K562 (cell line): ENCODE results near the gene GGA3. TPM values are rescaled to one million over a fixed set of nuclear protein-coding genes. Genes with fewer than 3 reads are reported as not detected.
A peak's percentile ranks its signal among the peaks of the same experiment; 100 is the strongest.

Source experiments
- ATF3 ChIP-seq, 2 experiments: fragments of 450-650 bp in 1 of 2; sonication (generic) in 1 of 2; formaldehyde crosslinking in 1 of 2; IDR thresholded peaks in 1 of 2; conservative IDR thresholded peaks in 1 of 2; 2 replicates each; pipeline versions ENCODE4 v1.6.1 to v1.8.1; 2016 to 2023; ENCODE audit warnings: mild to moderate bottlenecking in 2 of 2, moderate library complexity in 2 of 2, inconsistent platforms in 1 of 2, missing genetic modification reagents in 1 of 2
- CEBPB ChIP-seq: fragments of 450-650 bp; IDR thresholded peaks from 2 replicates; pipeline ENCODE4 v1.6.1; 2016; ENCODE audit warnings: missing genetic modification characterization, missing compliant biosample characterization
- E2F5 ChIP-seq: sonication (generic); formaldehyde crosslinking; IDR thresholded peaks from 2 replicates; pipeline ENCODE4 v1.8.0; 2022; ENCODE audit warnings: mild to moderate bottlenecking, missing genetic modification reagents
- ELF1 ChIP-seq: fragments of 200-800 bp; sonication (Bioruptor generic); IDR thresholded peaks from 2 replicates; pipeline ENCODE4 v1.6.1; 2016; ENCODE audit warnings: missing genetic modification characterization, missing compliant biosample characterization
- GMEB1 ChIP-seq: fragments of 250-450 bp; sonication (Bioruptor Pico); IDR thresholded peaks from 2 replicates; pipeline ENCODE4 v1.4.0; 2020; ENCODE audit warnings: mild to moderate bottlenecking
- HCFC1 ChIP-seq: IDR thresholded peaks from 2 replicates; pipeline ENCODE4 v1.6.1; 2012; ENCODE audit warnings: low read depth, low read length, improper control_type of control experiment
- HOMEZ ChIP-seq: fragments of 250-450 bp; sonication (Bioruptor Pico); IDR thresholded peaks from 2 replicates; pipeline ENCODE4 v1.4.0; 2020; ENCODE audit warnings: mild to moderate bottlenecking, moderate library complexity
- ID3 ChIP-seq, 2 experiments: fragments of 250-450 bp in 1 of 2; fragments of 450-650 bp in 1 of 2; sonication (Bioruptor Pico) in 1 of 2; IDR thresholded peaks; 2 replicates each; pipeline versions ENCODE4 v1.6.1 to v1.8.0; 2016 to 2021; ENCODE audit warnings: mild to moderate bottlenecking in 2 of 2, moderate library complexity in 2 of 2, missing compliant biosample characterization in 1 of 2, missing genetic modification characterization in 1 of 2
- NBN ChIP-seq: fragments of 450-650 bp; IDR thresholded peaks from 2 replicates; pipeline ENCODE4 v1.6.1; 2016; ENCODE audit warnings: low read depth, mild to moderate bottlenecking
- PCBP1 ChIP-seq: fragments of 200-400 bp; formaldehyde crosslinking; IDR thresholded peaks from 2 replicates; pipeline ENCODE4 v1.6.1; 2018; ENCODE audit warnings: mild to moderate bottlenecking, low read depth, low read length; ENCODE audit not compliant: poor library complexity, severe bottlenecking
- RCOR1 ChIP-seq, 2 experiments: IDR thresholded peaks; 2 replicates each; pipeline ENCODE4 v1.6.1; 2012; ENCODE audit warnings: low read depth in 2 of 2, low read length in 2 of 2, borderline replicate concordance in 1 of 2, improper control_type of control experiment in 1 of 2
- TCF7 ChIP-seq: sonication (generic); IDR thresholded peaks from 2 replicates; pipeline ENCODE4 v1.6.1; 2016; ENCODE audit warnings: antibody characterized with exemption, borderline replicate concordance
- ZBTB2 ChIP-seq: fragments of 450-650 bp; IDR thresholded peaks from 2 replicates; pipeline ENCODE4 v1.6.1; 2016; ENCODE audit warnings: antibody characterized with exemption
- ZNF282 ChIP-seq: sonication (generic); formaldehyde crosslinking; IDR thresholded peaks from 2 replicates; pipeline ENCODE4 v1.8.1; 2023; ENCODE audit warnings: missing genetic modification reagents
- ZNF507 ChIP-seq: conservative IDR thresholded peaks from 2 replicates; pipeline ENCODE4 v1.6.1; 2017; ENCODE audit warnings: missing genetic modification characterization, missing compliant biosample characterization
- polyA plus RNA-seq, 8 experiments: library from polyadenylated mRNA; depleted of rRNA in 4 of 8; stranded (reverse) in 5 of 8; unstranded in 3 of 8; fragments of >200 nt; fragmentation: Nextera tagmentation in 2 of 8; fragmentation: Illumina TruSeq in 1 of 8; extraction: Ambion mirVana in 2 of 8; extraction: Trizol in 1 of 8; gene quantifications; 2 replicates each; pipeline versions ENCODE4 v1.2.1 to v1.2.3, GENCODE V29; 2011 to 2014; ENCODE audit warnings: inconsistent platforms in 1 of 8, missing spikeins in 1 of 8
- total RNA-seq, 7 experiments: library from RNA; depleted of rRNA in 6 of 7; stranded (reverse); fragments of >200 nt in 6 of 7; fragmentation: Illumina TruSeq in 2 of 7; extraction: Trizol in 2 of 7; gene quantifications; 2 replicates each; pipeline versions ENCODE4 v1.2.1 to v1.2.3, GENCODE V29; 2011 to 2021; ENCODE audit warnings: low replicate concordance in 1 of 7

The GGA3 gene
- total and polyA plus RNA-seq, 9 of the 15 experiments (the other 6 are each of a cell fraction or from before 2014, with no cell fraction given) = 5.7 to 64.9 (median 25.4) TPM

- 0 out of 2 replicates have a peak, but pooled peaks have one; percentile 46 for TF ChIP-seq E2F5 (CRISPR knock-in tag)
- TF ChIP-seq GMEB1 (CRISPR knock-in tag) = peak; percentile 74
- TF ChIP-seq CEBPB (tag) = no peak
- no peak for TF ChIP-seq ZBTB2
- peak; percentile 85; the same call in 1 of the 2 replicates for TF ChIP-seq ZNF282 (CRISPR knock-in tag)
- TF ChIP-seq NBN = no peak
- no peak for TF ChIP-seq HOMEZ (CRISPR knock-in tag)
- peak; percentile 91 for TF ChIP-seq PCBP1
- no peak for TF ChIP-seq ATF3 (IDR thresholded peaks at IDR 0.05)
- 0 out of 2 replicates have a peak, but pooled peaks have one; percentile 43 for TF ChIP-seq ATF3 (CRISPR knock-in tag; conservative IDR thresholded peaks at IDR 0.05)
- TF ChIP-seq ID3 (CRISPR knock-in tag; IDR thresholded peaks at IDR 0.05) = no peak
- TF ChIP-seq ID3 (tag; IDR thresholded peaks at IDR 0.05) = no peak
- TF ChIP-seq ZNF507 (tag) = no peak
- TF ChIP-seq ELF1 (tag) = peak; percentile 89
- peak in 1 of 2 experiments; percentile 41; a peak in 1 of 4 replicates for TF ChIP-seq RCOR1 (IDR thresholded peaks at IDR 0.05; ENCODE audit: borderline replicate concordance in 1 of 2, low read depth in 2 of 2, low read length in 2 of 2)
- TF ChIP-seq HCFC1 = peak; percentile 82
- TF ChIP-seq TCF7 = no peak
These were observed 10.0 kb upstream of the GGA3 start (continued) for GRCh38 chr17:75271233-75271954.
